GM23248 (cell line): ENCODE data around the gene WNT1.

ENCODE experiments used
- EZH2 ChIP-seq: fragments of 200-600 bp; sonication (generic); IDR thresholded peaks from 2 replicates; pipeline ENCODE4 v1.6.1; 2018; ENCODE audit warnings: antibody characterized with exemption, mild to moderate bottlenecking; ENCODE audit not compliant: insufficient read depth, poor library complexity, severe bottlenecking
- EZH2phosphoT487 ChIP-seq: fragments of 200-600 bp; sonication (generic); IDR thresholded peaks from 2 replicates; pipeline ENCODE4 v1.6.1; 2018; ENCODE audit warnings: antibody characterized with exemption, moderate library complexity, mild to moderate bottlenecking, low read depth; ENCODE audit not compliant: insufficient read depth

GRCh38 chr12:48980953-48981756, 3.0 kb downstream of the WNT1 start:
- TF ChIP-seq EZH2: no peak
- TF ChIP-seq EZH2phosphoT487: no peak
